RPMI7951 (cell line): ENCODE measurements around the gene FKTN. TPM values are rescaled to one million over a fixed set of nuclear protein-coding genes. Genes with fewer than 3 reads are reported as not detected.

ENCODE experiments used
- DNase-seq: peaks from one replicate; pipeline ENCODE4 v3.0.0-alpha.2; 2012; ENCODE audit warnings: low read depth
- total RNA-seq: library from RNA; depleted of rRNA; stranded (reverse); fragments of >200 nt; shearing (Covaris generic); gene quantifications from 2 replicates; pipeline ENCODE4 v1.2.3, GENCODE V29; 2014; rRNA removed

FKTN gene
- total RNA-seq, 1 experiment from 2014 or later: 21.0 TPM

- DNase-seq: no peak
Measured at GRCh38 chr9:105678163-105678562, 120.2 kb downstream of the FKTN start.

- DNase-seq: no peak
Measured at GRCh38 chr9:105678781-105679180, 120.8 kb downstream of the FKTN start.

GRCh38 chr9:105679257-105680022 lies 121.5 kb downstream of the FKTN start:
- DNase-seq: no peak

- DNase-seq: no peak
Measured at GRCh38 chr9:105681313-105681712, 123.4 kb downstream of the FKTN start.

GRCh38 chr9:105681724-105682123 lies 123.8 kb downstream of the FKTN start:
- peak; percentile 39 for DNase-seq

- no peak for DNase-seq
Measured at GRCh38 chr9:105683688-105684275, 125.9 kb downstream of the FKTN start.

- no peak for DNase-seq
Measured at GRCh38 chr9:105686936-105687335, 129.0 kb downstream of the FKTN start.

Other genes starting within 250 kb of the FKTN start
- gene FSD1L, start 110.1 kb upstream of the FKTN start, total RNA-seq: 6.0 and 7.2 TPM in 2 replicates
- gene TAL2, start 104.3 kb downstream of the FKTN start, total RNA-seq: not detected in 2 replicates
- 18.5 and 22.5 TPM in 2 replicates for gene TMEM38B, start 136.4 kb downstream of the FKTN start, total RNA-seq